K562 (cell line): ENCODE results near the gene KCNC3. TPM values are rescaled to one million over a fixed set of nuclear protein-coding genes. Genes with fewer than 3 reads are reported as not detected.

Source experiments
- ARID2 ChIP-seq: fragments of 450-650 bp; IDR thresholded peaks from 2 replicates; pipeline ENCODE4 v1.6.1; 2017; ENCODE audit warnings: antibody characterized with exemption, mild to moderate bottlenecking
- ARID3A ChIP-seq: IDR thresholded peaks from 2 replicates; pipeline ENCODE4 v1.6.1; 2012; ENCODE audit warnings: low read depth, low read length, improper control_type of control experiment, borderline replicate concordance
- CREB5 ChIP-seq: fragments of 250-450 bp; sonication (Bioruptor Pico); IDR thresholded peaks from 2 replicates; pipeline ENCODE4 v1.5.0; 2020; ENCODE audit warnings: mild to moderate bottlenecking
- ESRRA ChIP-seq: fragments of 450-650 bp; IDR thresholded peaks from 2 replicates; pipeline ENCODE4 v1.6.1; 2014; ENCODE audit warnings: low read depth, mild to moderate bottlenecking, moderate library complexity, borderline replicate concordance
- HDAC6 ChIP-seq: IDR thresholded peaks from 2 replicates; pipeline ENCODE4 v1.6.1; 2012; ENCODE audit warnings: low read depth, mild to moderate bottlenecking, control low read depth, inconsistent platforms, low read length, moderate library complexity
- HIVEP1 ChIP-seq: fragments of 250-450 bp; sonication (Bioruptor Pico); IDR thresholded peaks from 2 replicates; pipeline ENCODE4 v1.4.0; 2020; ENCODE audit warnings: mild to moderate bottlenecking
- HNRNPL ChIP-seq: fragments of 200-400 bp; formaldehyde crosslinking; IDR thresholded peaks from 2 replicates; pipeline ENCODE4 v1.6.1; 2017; ENCODE audit warnings: low read depth, mild to moderate bottlenecking, low read length
- MTA1 ChIP-seq: fragments of 450-650 bp; IDR thresholded peaks from 2 replicates; pipeline ENCODE4 v1.6.1; 2017; ENCODE audit warnings: borderline replicate concordance
- MXD1 ChIP-seq: fragments of 250-450 bp; sonication (Bioruptor Pico); IDR thresholded peaks from 2 replicates; pipeline ENCODE4 v1.8.0; 2021; ENCODE audit warnings: borderline replicate concordance, mild to moderate bottlenecking, moderate library complexity; ENCODE audit not compliant: poor library complexity, severe bottlenecking
- NR4A1 ChIP-seq, 2 experiments: fragments of 250-450 bp in 1 of 2; fragments of 450-650 bp in 1 of 2; sonication (Bioruptor Pico) in 1 of 2; IDR thresholded peaks; 2 replicates each; pipeline versions ENCODE4 v1.4.0 to v1.6.1; 2016 to 2020; ENCODE audit warnings: mild to moderate bottlenecking in 2 of 2, missing compliant biosample characterization in 1 of 2, missing genetic modification characterization in 1 of 2, moderate library complexity in 1 of 2
- PHF21A ChIP-seq: fragments of 450-650 bp; IDR thresholded peaks from 2 replicates; pipeline ENCODE4 v1.6.1; 2017; ENCODE audit warnings: low read depth, borderline replicate concordance
- PKNOX1 ChIP-seq: fragments of 450-650 bp; IDR thresholded peaks from 2 replicates; pipeline ENCODE4 v1.6.1; 2016
- POLR2AphosphoS2 ChIP-seq: IDR thresholded peaks from 2 replicates; pipeline ENCODE4 v1.6.1; 2012; ENCODE audit warnings: low read length, improper control_type of control experiment
- POLR2G ChIP-seq: fragments of 200-400 bp; formaldehyde crosslinking; IDR thresholded peaks from 2 replicates; pipeline ENCODE4 v1.6.1; 2017; ENCODE audit warnings: low read depth, mild to moderate bottlenecking, antibody characterized with exemption, low read length, moderate library complexity
- RBFOX2 ChIP-seq: fragments of 200-400 bp; formaldehyde crosslinking; IDR thresholded peaks from 2 replicates; pipeline ENCODE4 v1.6.1; 2017; ENCODE audit warnings: low read depth, mild to moderate bottlenecking, low read length, moderate library complexity
- TRIM24 ChIP-seq, 2 experiments: fragments of 450-650 bp; IDR thresholded peaks; 2 replicates each; pipeline ENCODE4 v1.6.1; 2016
- ZFP91 ChIP-seq: sonication (generic); formaldehyde crosslinking; IDR thresholded peaks from 2 replicates; pipeline ENCODE4 v1.8.0; 2022; ENCODE audit warnings: mild to moderate bottlenecking, missing genetic modification reagents
- ZNF146 ChIP-seq: IDR thresholded peaks from one replicate; pipeline ENCODE4 v1.6.1; 2018; ENCODE audit warnings: missing compliant biosample characterization; ENCODE audit not compliant: unreplicated experiment
- ZNF311 ChIP-seq: fragments of 250-450 bp; sonication (Bioruptor Pico); IDR thresholded peaks from 2 replicates; pipeline ENCODE4 v1.4.0; 2020; ENCODE audit warnings: mild to moderate bottlenecking, moderate library complexity
- polyA plus RNA-seq, 8 experiments: library from polyadenylated mRNA; depleted of rRNA in 4 of 8; stranded (reverse) in 5 of 8; unstranded in 3 of 8; fragments of >200 nt; fragmentation: Nextera tagmentation in 2 of 8; fragmentation: Illumina TruSeq in 1 of 8; extraction: Ambion mirVana in 2 of 8; extraction: Trizol in 1 of 8; gene quantifications; 2 replicates each; pipeline versions ENCODE4 v1.2.1 to v1.2.3, GENCODE V29; 2011 to 2014; ENCODE audit warnings: inconsistent platforms in 1 of 8, missing spikeins in 1 of 8
- total RNA-seq, 7 experiments: library from RNA; depleted of rRNA in 6 of 7; stranded (reverse); fragments of >200 nt in 6 of 7; fragmentation: Illumina TruSeq in 2 of 7; extraction: Trizol in 2 of 7; gene quantifications; 2 replicates each; pipeline versions ENCODE4 v1.2.1 to v1.2.3, GENCODE V29; 2011 to 2021; ENCODE audit warnings: low replicate concordance in 1 of 7

KCNC3 gene
- total and polyA plus RNA-seq, 9 of the 15 experiments (the other 6 are each of a cell fraction or from before 2014, with no cell fraction given) = 0.03 to 26.2 (median 2.0) TPM

GRCh38 chr19:50376166-50377050, 47.2 kb upstream of the KCNC3 start, which contains the start of gene NR1H2 (continued):
- TF ChIP-seq HDAC6 (no peak), PKNOX1 (peak; percentile 88), CREB5 (CRISPR knock-in tag) (no peak), PHF21A (no peak), ARID2 (no peak), HNRNPL (no peak), RBFOX2 (peak; percentile 88), MXD1 (CRISPR knock-in tag) (no peak), POLR2AphosphoS2 (peak; percentile 87; the same call in 1 of the 2 replicates), NR4A1 (CRISPR knock-in tag; IDR thresholded peaks at IDR 0.05) (0 out of 2 replicates have a peak, but pooled peaks have one; percentile 48), NR4A1 (tag; IDR thresholded peaks at IDR 0.05) (peak; percentile 32; the same call in 1 of the 2 replicates), POLR2G (peak; percentile 84), ZFP91 (CRISPR knock-in tag) (no peak), ZNF146 (CRISPR knock-in tag) (no peak), TRIM24 (IDR thresholded peaks at IDR 0.05) (peak in 1 of 2 experiments; percentile 99; a peak in 2 of 4 replicates), ZNF311 (no peak), HIVEP1 (no peak; the same call in 1 of the 2 replicates), MTA1 (0 out of 2 replicates have a peak, but pooled peaks have one; percentile 32), ARID3A (peak; percentile 39; the same call in 1 of the 2 replicates), ESRRA (peak; percentile 21)
